SK-N-SH (cell line): ENCODE data around the gene SEZ6. TPM values are rescaled to one million over a fixed set of nuclear protein-coding genes. Genes with fewer than 3 reads are reported as not detected.

ENCODE experiments used
- CTCF ChIA-PET: fragments of 300-600, 350-600 bp; formaldehyde crosslinking; extraction: SDS; loops from one replicate; lab custom pipeline; 2021; lab: Yijun Ruan, JAX
- POLR2A ChIA-PET: fragments of 350-600 bp; sonication (Branson Sonifier 250); formaldehyde crosslinking; extraction: SDS; loops from one replicate; lab custom pipeline; 2020; ENCODE audit warnings: antibody characterized with exemption, inconsistent platforms; lab: Yijun Ruan, JAX
- DNase-seq: peaks from one replicate; pipeline ENCODE4 v3.0.0; 2012
- H2AFZ ChIP-seq: fragments of 200-600 bp; sonication (generic); 2 replicates; pipeline ENCODE4 v1.8.1; 2016; ENCODE audit warnings: antibody characterized with exemption, mild to moderate bottlenecking, low read depth
- H3F3A ChIP-seq: fragments of 200-600 bp; sonication (generic); replicated peaks from 2 replicates; pipeline ENCODE3; 2016; ENCODE audit warnings: antibody characterized with exemption, mild to moderate bottlenecking; ENCODE audit not compliant: insufficient read depth
- H3K27ac ChIP-seq, 2 experiments: fragments of 200-500 bp in 1 of 2; fragments of 200-600 bp in 1 of 2; sonication (Bioruptor generic) in 1 of 2; sonication (generic), shearing (Covaris generic) in 1 of 2; 2 replicates each; pipeline versions ENCODE4 v1.5.1 to v1.6.1; 2014 to 2016; ENCODE audit warnings: low read depth in 2 of 2, inconsistent platforms in 1 of 2, low read length in 1 of 2, mild to moderate bottlenecking in 1 of 2, mixed read lengths in 1 of 2
- H3K27me3 ChIP-seq: fragments of 200-600 bp; sonication (generic), shearing (Covaris generic); 2 replicates; pipeline ENCODE4 v1.6.1; 2016; ENCODE audit warnings: mixed run types; ENCODE audit not compliant: insufficient read depth
- H3K36me3 ChIP-seq, 2 experiments: fragments of 200-500 bp in 1 of 2; fragments of 200-600 bp in 1 of 2; sonication (Bioruptor generic) in 1 of 2; sonication (generic) in 1 of 2; replicated peaks in 1 of 2; 2 replicates each; pipeline versions ENCODE3 to v1.5.1; 2014 to 2016; ENCODE audit warnings: low read length in 1 of 2, mild to moderate bottlenecking in 1 of 2; ENCODE audit not compliant: insufficient read depth in 2 of 2, control insufficient read depth in 1 of 2
- H3K4me1 ChIP-seq, 2 experiments: fragments of 200-500 bp in 1 of 2; fragments of 200-600 bp in 1 of 2; sonication (Bioruptor generic) in 1 of 2; sonication (generic), shearing (Covaris generic) in 1 of 2; 2 replicates each; pipeline versions ENCODE4 v1.5.1 to v1.6.1; 2014 to 2016; ENCODE audit warnings: low read depth in 1 of 2, low read length in 1 of 2, mixed run types in 1 of 2; ENCODE audit not compliant: insufficient read depth in 2 of 2, control insufficient read depth in 1 of 2
- H3K4me2 ChIP-seq: fragments of 200-600 bp; sonication (generic), shearing (Covaris generic); 2 replicates; pipeline ENCODE4 v1.6.1; 2017; ENCODE audit warnings: mixed run types
- H3K4me3 ChIP-seq, 2 experiments: fragments of 200-500 bp in 1 of 2; fragments of 200-600 bp in 1 of 2; sonication (Bioruptor generic) in 1 of 2; sonication (generic), shearing (Covaris generic) in 1 of 2; 2 replicates each; pipeline versions ENCODE4 v1.5.1 to v1.8.1; 2014 to 2016; ENCODE audit warnings: low read depth in 2 of 2, inconsistent platforms in 1 of 2, low read length in 1 of 2, mild to moderate bottlenecking in 1 of 2, mixed read lengths in 1 of 2, moderate library complexity in 1 of 2
- H3K79me2 ChIP-seq: fragments of 200-600 bp; sonication (generic); 2 replicates; pipeline ENCODE4 v1.8.1; 2017; ENCODE audit warnings: mild to moderate bottlenecking; ENCODE audit not compliant: insufficient read depth
- H3K9ac ChIP-seq: fragments of 200-600 bp; sonication (generic); 2 replicates; pipeline ENCODE4 v1.6.1; 2017; ENCODE audit warnings: mixed run types
- H3K9me2 ChIP-seq: fragments of 200-600 bp; sonication (generic); 2 replicates; pipeline ENCODE4 v1.6.1; 2017; ENCODE audit warnings: mixed run types
- H3K9me3 ChIP-seq: fragments of 200-600 bp; sonication (generic); 2 replicates; pipeline ENCODE4 v1.6.1; 2017; ENCODE audit warnings: mixed run types, mild to moderate bottlenecking, moderate library complexity
- H4K20me1 ChIP-seq: fragments of 200-600 bp; sonication (generic); 2 replicates; pipeline ENCODE4 v1.6.1; 2017; ENCODE audit warnings: mild to moderate bottlenecking, mixed run types; ENCODE audit not compliant: insufficient read depth
- CHD2 ChIP-seq: fragments of 150-350 bp; IDR thresholded peaks from 2 replicates; pipeline ENCODE4 v1.6.1; 2018; ENCODE audit warnings: low read length; ENCODE audit not compliant: partially characterized antibody
- ELF1 ChIP-seq: IDR thresholded peaks from 2 replicates; pipeline ENCODE4 v1.4.0; 2012
- FOSL2 ChIP-seq: IDR thresholded peaks from 2 replicates; pipeline ENCODE4 v1.4.0; 2012; ENCODE audit warnings: low read depth, mild to moderate bottlenecking, moderate library complexity, borderline replicate concordance
- FOXJ3 ChIP-seq: sonication (generic); formaldehyde crosslinking; IDR thresholded peaks from 2 replicates; pipeline ENCODE4 v1.5.1; 2020; ENCODE audit warnings: mild to moderate bottlenecking, missing genetic modification reagents
- GABPA ChIP-seq: IDR thresholded peaks from 2 replicates; pipeline ENCODE4 v1.4.0; 2012; ENCODE audit warnings: low read depth, mild to moderate bottlenecking
- MEF2A ChIP-seq: IDR thresholded peaks from 2 replicates; pipeline ENCODE4 v1.4.0; 2012; ENCODE audit warnings: low read depth, borderline replicate concordance
- RAD21 ChIP-seq: IDR thresholded peaks from 2 replicates; pipeline ENCODE4 v1.6.1; 2012; ENCODE audit warnings: mild to moderate bottlenecking, low read length
- RCOR1 ChIP-seq: fragments of 150-350 bp; IDR thresholded peaks from 2 replicates; pipeline ENCODE4 v1.6.1; 2017; ENCODE audit warnings: antibody characterized with exemption, low read length
- RFX5 ChIP-seq: IDR thresholded peaks from 2 replicates; pipeline ENCODE4 v1.6.1; 2012; ENCODE audit warnings: mild to moderate bottlenecking, improper control_type of control experiment, low read length
- SIN3A ChIP-seq: IDR thresholded peaks from 2 replicates; pipeline ENCODE4 v1.6.1; 2012; ENCODE audit warnings: low read depth, mild to moderate bottlenecking, low read length, moderate library complexity, borderline replicate concordance
- SMC3 ChIP-seq: IDR thresholded peaks from 2 replicates; pipeline ENCODE4 v1.6.1; 2012; ENCODE audit warnings: low read depth, low read length, improper control_type of control experiment
- TAF1 ChIP-seq: IDR thresholded peaks from 2 replicates; pipeline ENCODE4 v1.6.1; 2012; ENCODE audit warnings: low read depth, mild to moderate bottlenecking, low read length, moderate library complexity, borderline replicate concordance
- TCF12 ChIP-seq: IDR thresholded peaks from 2 replicates; pipeline ENCODE4 v1.4.0; 2012
- USF2 ChIP-seq: fragments of 150-350 bp; IDR thresholded peaks from 2 replicates; pipeline ENCODE4 v1.6.1; 2017; ENCODE audit warnings: antibody characterized with exemption, low read length, low read depth, borderline replicate concordance
- WGBS: methylation state at CpG from one replicate; pipeline ENCODE4 v1.1.6; 2017; ENCODE audit warnings: low lambda C conversion rate; 5-methylcytosine and 5-hydroxymethylcytosine counted together
- polyA plus RNA-seq, 3 experiments: library from polyadenylated mRNA; depleted of rRNA; stranded (reverse); fragments of >200 nt; gene quantifications; 2 replicates each; pipeline ENCODE4 v1.2.3, GENCODE V29; 2012
- TF ChIP-seq, protein P1 (sequence below): fragments of 200-600 bp; sonication (generic); IDR thresholded peaks from 2 replicates; pipeline ENCODE4 v1.6.1; 2017; ENCODE audit warnings: antibody characterized with exemption, mild to moderate bottlenecking, moderate library complexity

Gene SEZ6
- polyA plus RNA-seq, 1 of the 3 experiments (the other 2 are of a cell fraction): 0.12 TPM

DNA sequence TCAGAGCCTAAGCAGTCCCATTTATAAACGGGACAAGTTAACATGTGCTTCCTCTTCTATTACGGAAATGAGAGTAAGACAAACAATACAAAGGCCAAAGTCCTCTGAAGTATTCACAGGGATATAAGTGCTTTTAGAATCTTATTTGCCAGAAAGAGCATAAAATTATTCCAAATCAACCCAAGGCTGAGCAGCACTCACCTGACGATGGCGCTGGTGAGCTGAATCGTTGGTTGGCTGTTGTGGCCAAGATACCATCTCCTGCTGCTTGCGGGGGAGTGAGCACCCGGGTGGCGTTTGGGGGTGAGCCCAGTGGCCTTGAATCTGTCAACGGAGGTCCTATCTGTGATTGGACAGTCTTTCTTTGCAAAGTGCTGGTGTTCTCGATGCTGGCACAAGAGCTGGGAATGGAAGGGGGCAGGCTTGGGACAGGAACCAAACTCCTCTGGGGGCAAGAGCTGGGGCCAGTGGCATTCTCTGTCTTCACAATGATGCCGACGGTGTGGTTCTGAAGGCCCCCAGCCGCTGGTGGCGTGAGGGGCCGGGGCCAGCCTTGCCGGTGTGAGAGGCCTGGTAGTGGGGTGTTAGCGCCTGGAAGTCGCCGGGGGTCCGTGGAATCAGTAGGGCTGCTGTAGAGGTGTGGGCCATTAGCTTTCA, 93.4 kb downstream of the SEZ6 start:
- H3K9me2 ChIP-seq: no peaks in the 10 kb centered on the region
- H3K9me3 ChIP-seq: no peaks in the 10 kb centered on the region
- no peaks in the 10 kb centered on the region; a peak in 1 of 4 replicates for H3K4me1 ChIP-seq
- ChIA-PET CTCF (interaction anchor here (0.6 to 8.8 kb wide), 10 partner anchors 10 to 212 kb away, joined by 3 to 63 read pairs (median 3); partner anchors contain the start of gene DHRS13), POLR2A (no interaction called here)
- H3K9ac ChIP-seq: no peak overlapping the region
- peaks cover 9% of the 10 kb centered on the region; the same call in 1 of the 2 replicates for H3K79me2 ChIP-seq
- 69% methylated on average over 9 of the region's 20 CpGs for WGBS
- DNase-seq: no peak
- TF ChIP-seq RCOR1: no peak
- TF ChIP-seq, protein P1, sequence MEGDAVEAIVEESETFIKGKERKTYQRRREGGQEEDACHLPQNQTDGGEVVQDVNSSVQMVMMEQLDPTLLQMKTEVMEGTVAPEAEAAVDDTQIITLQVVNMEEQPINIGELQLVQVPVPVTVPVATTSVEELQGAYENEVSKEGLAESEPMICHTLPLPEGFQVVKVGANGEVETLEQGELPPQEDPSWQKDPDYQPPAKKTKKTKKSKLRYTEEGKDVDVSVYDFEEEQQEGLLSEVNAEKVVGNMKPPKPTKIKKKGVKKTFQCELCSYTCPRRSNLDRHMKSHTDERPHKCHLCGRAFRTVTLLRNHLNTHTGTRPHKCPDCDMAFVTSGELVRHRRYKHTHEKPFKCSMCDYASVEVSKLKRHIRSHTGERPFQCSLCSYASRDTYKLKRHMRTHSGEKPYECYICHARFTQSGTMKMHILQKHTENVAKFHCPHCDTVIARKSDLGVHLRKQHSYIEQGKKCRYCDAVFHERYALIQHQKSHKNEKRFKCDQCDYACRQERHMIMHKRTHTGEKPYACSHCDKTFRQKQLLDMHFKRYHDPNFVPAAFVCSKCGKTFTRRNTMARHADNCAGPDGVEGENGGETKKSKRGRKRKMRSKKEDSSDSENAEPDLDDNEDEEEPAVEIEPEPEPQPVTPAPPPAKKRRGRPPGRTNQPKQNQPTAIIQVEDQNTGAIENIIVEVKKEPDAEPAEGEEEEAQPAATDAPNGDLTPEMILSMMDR: peak; percentile 49
- H4K20me1 ChIP-seq: peaks cover 13% of the 10 kb centered on the region; the same call in 1 of the 2 replicates
- H3F3A ChIP-seq: peaks cover 30% of the 10 kb centered on the region
- no peak overlapping the region for H2AFZ ChIP-seq
- no peak overlapping the region for H3K4me2 ChIP-seq
- H3K36me3 ChIP-seq: peaks cover 75 to 88% of the 10 kb centered on the region in 2 experiments
- H3K27me3 ChIP-seq: no peaks in the 10 kb centered on the region
- no peak overlapping the region for H3K4me3 ChIP-seq
- no peak overlapping the region for H3K27ac ChIP-seq

- Histone ChIP-seq H4K20me1 (peaks cover 13% of the 10 kb centered on the region; the same call in 1 of the 2 replicates), H3K27ac (no peak overlapping the region), H3K9ac (no peak overlapping the region), H2AFZ (no peak overlapping the region), H3K9me3 (no peaks in the 10 kb centered on the region), H3K9me2 (no peaks in the 10 kb centered on the region), H3K79me2 (peaks cover 9% of the 10 kb centered on the region; the same call in 1 of the 2 replicates), H3F3A (peaks cover 30% of the 10 kb centered on the region), H3K4me2 (no peak overlapping the region), H3K4me3 (no peak overlapping the region), H3K4me1 (no peaks in the 10 kb centered on the region; a peak in 1 of 4 replicates), H3K27me3 (no peaks in the 10 kb centered on the region), H3K36me3 (peaks cover 75 to 87% of the 10 kb centered on the region in 2 experiments)
- 96% methylated on average over 13 of the region's 13 CpGs for WGBS
- POLR2A ChIA-PET: no interaction called here
- CTCF ChIA-PET: interaction anchor here (1.3 to 8.8 kb wide), 4 partner anchors 9 to 184 kb away, joined by 3 to 63 read pairs (median 20); partner anchors contain the start of genes DHRS13 and NEK8
- TF ChIP-seq FOSL2: no peak
- no peak for TF ChIP-seq SIN3A
- TF ChIP-seq RAD21: no peak
- no peak for TF ChIP-seq GABPA
- DNase-seq: no peak
These were observed 94.3 kb downstream of the SEZ6 start for GRCh38 chr17:28911411-28912045.

- no peaks in the 10 kb centered on the region for H3K27me3 ChIP-seq
- TF ChIP-seq ELF1 (no peak), RFX5 (no peak), CHD2 (no peak), MEF2A (no peak), FOXJ3 (no peak), RCOR1 (no peak), TAF1 (no peak), TCF12 (no peak), SMC3 (no peak), USF2 (no peak)
- TF ChIP-seq, protein P1: no peak
These were observed 95.3 kb downstream of the SEZ6 start for GRCh38 chr17:28910534-28910933.

More at GRCh38 chr17:28910534-28910933, 95.3 kb downstream of the SEZ6 start:
- CTCF ChIA-PET: interaction anchor here (1.5 to 8.8 kb wide), 5 partner anchors 8 to 206 kb away, joined by 3 to 63 read pairs (median 13); partner anchors contain the start of genes DHRS13 and NEK8
- H3K4me2 ChIP-seq: no peak overlapping the region
- POLR2A ChIA-PET: no interaction called here
- no peaks in the 10 kb centered on the region for H3K9me3 ChIP-seq
- no peak overlapping the region for H3K27ac ChIP-seq
- 100% methylated on average over 1 of the region's 1 CpG for WGBS
- no peak for DNase-seq
- H3K36me3 ChIP-seq: peaks cover 70 to 89% of the 10 kb centered on the region in 2 experiments
- no peak overlapping the region for H3K9ac ChIP-seq
- H3K4me3 ChIP-seq: no peak overlapping the region
- H3K79me2 ChIP-seq: peaks cover 4% of the 10 kb centered on the region; the same call in 1 of the 2 replicates
- H3K4me1 ChIP-seq: no peaks in the 10 kb centered on the region; a peak in 1 of 4 replicates
- peaks cover 13% of the 10 kb centered on the region; the same call in 1 of the 2 replicates for H4K20me1 ChIP-seq
- H2AFZ ChIP-seq: no peak overlapping the region
- H3K9me2 ChIP-seq: no peaks in the 10 kb centered on the region
- H3F3A ChIP-seq: peaks cover 29% of the 10 kb centered on the region
